NB4 (cell line): ENCODE data around the gene STX8.
"Not testable (repeated sequence)": the region's sequence is repeated elsewhere in the genome, so short reads cannot be mapped to it uniquely, and the experiment has no call there.

ENCODE experiments used
- DNase-seq: peaks from one replicate; pipeline ENCODE4 v3.0.0; 2010; ENCODE audit warnings: low read depth
- H3K4me3 ChIP-seq: one replicate; pipeline ENCODE4 v1.5.1; 2011; ENCODE audit warnings: mild to moderate bottlenecking, low read depth, low read length, moderate library complexity
- MYC ChIP-seq: IDR thresholded peaks from 2 replicates; pipeline ENCODE4 v1.6.1; 2011; ENCODE audit warnings: low read depth, low read length
- POLR2A ChIP-seq: IDR thresholded peaks from 2 replicates; pipeline ENCODE4 v1.6.1; 2011; ENCODE audit warnings: mild to moderate bottlenecking; ENCODE audit not compliant: insufficient read length; ENCODE audit errors: extremely low read depth
- TF ChIP-seq, protein P1 (sequence below): IDR thresholded peaks from one replicate; pipeline ENCODE4 v1.5.1; 2012; ENCODE audit warnings: low read depth, low read length
- TF ChIP-seq, protein P2 (sequence below): IDR thresholded peaks from 2 replicates; pipeline ENCODE4 v1.6.1; 2011; ENCODE audit warnings: low read depth, low read length

Gene STX8

DNA sequence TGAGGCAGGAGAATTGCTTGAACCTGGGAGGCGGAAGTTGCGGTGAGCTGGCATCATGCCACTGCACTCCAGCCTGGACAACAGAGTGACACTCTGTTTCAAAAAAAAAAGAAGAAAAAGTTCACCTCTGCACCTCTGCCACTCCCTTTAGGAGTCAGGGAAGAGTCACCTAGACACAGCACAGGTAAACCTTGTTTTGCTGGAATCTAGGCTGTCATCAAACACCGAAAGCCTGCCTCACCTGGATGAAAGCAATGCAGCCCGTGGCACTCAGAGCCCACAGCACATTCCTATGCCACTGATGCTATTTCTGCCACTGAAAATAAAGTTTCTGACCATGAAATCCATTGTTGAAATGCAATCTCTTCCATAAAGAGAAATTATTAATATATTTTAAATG, 23.0 kb upstream of the STX8 start:
- TF ChIP-seq POLR2A (no peak), MYC (no peak)
- H3K4me3 ChIP-seq, result no peak overlapping the region
- no peak for DNase-seq

DNA sequence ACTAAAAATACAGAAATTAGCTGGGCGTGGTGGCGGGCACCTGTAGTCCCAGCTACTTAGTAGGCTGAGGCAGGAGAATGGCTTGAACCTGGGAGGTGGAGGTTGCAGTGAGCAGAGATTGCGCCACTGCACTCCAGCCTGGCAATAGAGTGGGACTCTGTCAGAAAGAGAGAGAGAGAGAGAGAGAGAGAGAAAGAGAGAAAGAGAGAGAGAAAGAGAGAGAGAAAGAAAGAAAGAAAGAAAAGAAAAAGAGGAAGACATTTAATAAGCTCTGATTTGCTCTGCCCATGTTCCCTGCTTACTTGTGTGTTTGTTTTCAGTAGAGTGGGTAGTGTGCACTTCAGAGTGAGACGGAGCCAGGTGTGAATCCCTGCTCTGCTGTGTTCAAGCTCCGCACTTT, 22.0 kb upstream of the STX8 start:
- not testable (repeated sequence) for H3K4me3 ChIP-seq, DNase-seq

DNA sequence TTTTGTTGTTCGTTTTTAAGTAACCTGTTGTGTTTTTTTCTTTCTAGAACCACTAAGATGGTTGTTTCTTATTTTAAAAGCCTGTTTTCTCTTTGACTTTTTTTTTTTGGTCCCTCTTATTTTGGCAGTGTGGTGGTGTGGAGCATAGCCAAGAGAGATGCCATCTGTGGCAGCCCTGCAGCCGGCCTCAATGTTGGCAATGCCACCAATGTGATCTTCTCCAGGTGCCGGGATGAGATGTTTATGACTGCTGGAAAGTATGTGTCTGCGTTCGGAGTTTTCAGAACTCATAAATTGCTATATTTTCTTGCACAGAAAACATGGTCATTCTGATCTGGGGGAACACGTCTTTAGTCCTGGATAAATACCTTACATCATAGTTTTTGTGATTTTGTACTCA, 18.4 kb upstream of the STX8 start:
- TF ChIP-seq, protein P1, sequence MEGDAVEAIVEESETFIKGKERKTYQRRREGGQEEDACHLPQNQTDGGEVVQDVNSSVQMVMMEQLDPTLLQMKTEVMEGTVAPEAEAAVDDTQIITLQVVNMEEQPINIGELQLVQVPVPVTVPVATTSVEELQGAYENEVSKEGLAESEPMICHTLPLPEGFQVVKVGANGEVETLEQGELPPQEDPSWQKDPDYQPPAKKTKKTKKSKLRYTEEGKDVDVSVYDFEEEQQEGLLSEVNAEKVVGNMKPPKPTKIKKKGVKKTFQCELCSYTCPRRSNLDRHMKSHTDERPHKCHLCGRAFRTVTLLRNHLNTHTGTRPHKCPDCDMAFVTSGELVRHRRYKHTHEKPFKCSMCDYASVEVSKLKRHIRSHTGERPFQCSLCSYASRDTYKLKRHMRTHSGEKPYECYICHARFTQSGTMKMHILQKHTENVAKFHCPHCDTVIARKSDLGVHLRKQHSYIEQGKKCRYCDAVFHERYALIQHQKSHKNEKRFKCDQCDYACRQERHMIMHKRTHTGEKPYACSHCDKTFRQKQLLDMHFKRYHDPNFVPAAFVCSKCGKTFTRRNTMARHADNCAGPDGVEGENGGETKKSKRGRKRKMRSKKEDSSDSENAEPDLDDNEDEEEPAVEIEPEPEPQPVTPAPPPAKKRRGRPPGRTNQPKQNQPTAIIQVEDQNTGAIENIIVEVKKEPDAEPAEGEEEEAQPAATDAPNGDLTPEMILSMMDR, result no peak
- TF ChIP-seq, protein P2, sequence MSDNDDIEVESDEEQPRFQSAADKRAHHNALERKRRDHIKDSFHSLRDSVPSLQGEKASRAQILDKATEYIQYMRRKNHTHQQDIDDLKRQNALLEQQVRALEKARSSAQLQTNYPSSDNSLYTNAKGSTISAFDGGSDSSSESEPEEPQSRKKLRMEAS, result no peak
- TF ChIP-seq POLR2A (no peak), MYC (no peak)
- no peak for DNase-seq
- H3K4me3 ChIP-seq, result no peak overlapping the region

DNA sequence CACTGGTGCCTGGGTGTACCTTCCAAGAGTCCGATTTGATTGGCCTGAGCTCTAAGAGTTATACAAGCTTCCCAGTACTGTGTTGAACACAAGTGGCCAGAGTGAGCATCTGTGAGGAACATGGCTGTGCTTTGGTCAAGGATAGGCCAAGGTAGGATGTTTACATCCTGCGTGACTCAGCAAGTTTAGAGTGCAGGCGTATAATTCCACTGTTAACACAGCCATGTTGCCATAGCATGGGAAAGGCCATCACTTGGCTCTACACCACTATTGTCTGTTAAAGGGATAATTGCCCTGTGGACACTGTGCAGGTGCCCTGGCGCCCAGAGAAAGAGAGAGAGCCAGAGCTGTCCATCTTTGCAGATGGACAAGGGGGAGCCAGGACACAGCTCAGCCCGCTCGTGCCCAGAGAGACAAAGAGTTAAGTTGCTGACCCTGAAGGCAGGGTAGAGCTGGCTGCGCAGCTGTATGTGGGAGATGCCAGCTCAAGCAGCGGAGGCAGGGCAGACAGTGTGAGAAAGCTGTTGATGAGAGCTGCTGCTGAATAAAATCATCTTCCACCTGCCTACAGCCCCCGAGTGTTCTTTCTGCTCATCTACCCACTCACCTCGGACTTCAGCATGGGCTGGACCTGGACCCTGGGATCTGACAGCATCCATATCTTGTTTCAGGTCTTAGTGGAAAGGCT, 12.5 kb upstream of the STX8 start:
- no peak for TF ChIP-seq MYC
- TF ChIP-seq POLR2A, result no peak
- TF ChIP-seq, protein P2, result no peak
- TF ChIP-seq, protein P1, result no peak
- no peak for DNase-seq
- H3K4me3 ChIP-seq, result no peak overlapping the region

DNA sequence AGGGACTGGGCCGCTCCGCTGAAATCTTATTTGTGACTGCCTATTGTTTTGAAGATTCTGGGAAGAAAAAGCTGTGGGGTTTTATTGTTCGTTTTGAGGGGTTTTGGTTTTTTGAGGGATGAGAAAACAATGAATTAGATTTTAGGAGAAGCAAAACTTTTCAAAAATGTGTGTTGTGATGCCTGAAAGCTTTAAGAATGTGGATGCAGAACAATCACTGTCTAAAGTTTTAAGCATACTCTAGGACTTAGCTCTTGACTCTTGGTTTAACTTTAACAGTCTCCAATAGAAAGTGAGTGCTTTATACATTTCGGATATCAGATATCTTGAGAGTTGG, 1.7 kb upstream of the STX8 start:
- TF ChIP-seq MYC (no peak), POLR2A (no peak)
- TF ChIP-seq, protein P2, result no peak
- TF ChIP-seq, protein P1, result no peak
- no peak overlapping the region for H3K4me3 ChIP-seq
- no peak for DNase-seq

DNA sequence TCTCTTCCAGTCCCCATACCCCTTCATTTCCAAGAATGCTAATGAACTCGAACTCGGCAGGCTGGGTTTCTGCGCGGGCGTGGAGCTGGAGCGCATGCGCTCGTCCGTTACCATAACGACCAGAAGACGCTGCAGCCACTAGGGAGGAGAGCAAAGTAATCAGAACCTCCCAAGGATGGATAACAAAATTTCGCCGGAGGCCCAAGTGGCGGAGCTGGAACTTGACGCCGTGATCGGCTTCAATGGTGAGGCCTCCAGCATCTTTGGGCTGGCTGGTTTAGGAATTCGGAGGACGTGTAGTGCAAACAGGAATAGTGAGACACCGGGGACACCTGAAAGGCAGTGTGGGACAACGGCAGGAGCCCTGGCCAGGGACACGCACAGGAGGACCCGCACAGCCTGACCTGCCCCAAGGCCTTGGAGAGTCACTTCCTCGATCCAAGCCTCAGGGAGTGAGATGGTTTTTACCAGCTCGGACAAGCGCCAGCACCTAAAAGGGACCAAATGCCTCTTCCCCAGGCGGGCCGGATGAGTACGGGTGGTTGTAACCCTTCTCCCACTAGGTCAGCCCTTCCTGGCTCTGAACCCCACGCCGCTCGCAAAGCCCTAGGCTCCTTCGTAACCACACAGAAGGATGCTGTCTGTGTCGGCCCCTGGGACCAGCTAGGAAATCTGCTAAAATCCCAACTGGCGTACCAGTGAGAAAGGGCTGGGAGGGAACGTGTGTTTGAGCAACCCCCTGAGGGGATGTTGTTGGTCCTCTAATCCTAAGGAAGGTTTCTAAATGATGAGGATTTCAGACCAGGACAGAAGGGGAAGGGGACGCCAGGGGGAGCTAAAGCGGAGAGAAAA, 1.1 kb upstream of the STX8 start, which contains the start of gene CFAP52:
TSS of gene CFAP52 (plus strand) at position 122 of the 852 bp plus-strand sequence. CDS start at position 176, 54 bp downstream.
- DNase-seq, result peak; percentile 70
- peak within 1 kb of the TSS; percentile 85 for H3K4me3 ChIP-seq
- TF ChIP-seq, protein P1, result peak; percentile 82
- no peak for TF ChIP-seq MYC

DNA sequence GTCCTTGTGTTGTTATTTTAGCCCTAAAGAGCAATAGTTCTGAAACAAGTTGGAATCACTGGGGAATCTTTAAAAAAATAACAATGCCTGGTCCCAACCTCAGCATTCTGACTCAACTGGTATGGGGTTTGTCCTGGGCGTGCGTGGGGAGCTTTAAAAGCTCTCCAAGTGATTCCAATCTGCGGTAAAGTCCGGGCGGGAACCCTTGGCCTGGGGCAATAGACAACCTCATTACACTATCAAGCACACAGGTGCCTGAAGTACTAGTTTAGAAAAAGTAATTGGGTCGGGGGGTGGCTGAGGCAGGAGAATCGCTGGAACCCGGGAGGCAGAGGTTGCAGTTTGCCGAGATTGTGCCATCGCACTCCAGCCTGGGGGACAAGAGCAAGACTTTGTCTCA, 4.4 kb downstream of the STX8 start:
- no peak overlapping the region for H3K4me3 ChIP-seq
- no peak for DNase-seq
- TF ChIP-seq POLR2A (no peak), MYC (no peak)
- TF ChIP-seq, protein P2, result no peak
- TF ChIP-seq, protein P1, result no peak
